Peyer's patch (tissue), 4 donors: ENCODE data around the gene MAZ.

ENCODE experiments used
- POLR2A ChIP-seq, 2 donors: fragments of 450-650 bp; IDR thresholded peaks; one replicate each; pipeline ENCODE4 v1.5.1; 2017; ENCODE audit warnings: antibody characterized with exemption in 2 of 2, mild to moderate bottlenecking in 2 of 2, moderate library complexity in 2 of 2
- TF ChIP-seq, protein P1 (sequence below), 6 experiments: fragments of 450-650 bp in 4 of 6; fragments of 200-600 bp in 2 of 6; sonication (generic) in 1 of 6; IDR thresholded peaks; one replicate each; pipeline ENCODE4 v1.5.1; 2017 to 2019; ENCODE audit warnings: antibody characterized with exemption in 6 of 6, mild to moderate bottlenecking in 3 of 6, moderate library complexity in 1 of 6

DNA sequence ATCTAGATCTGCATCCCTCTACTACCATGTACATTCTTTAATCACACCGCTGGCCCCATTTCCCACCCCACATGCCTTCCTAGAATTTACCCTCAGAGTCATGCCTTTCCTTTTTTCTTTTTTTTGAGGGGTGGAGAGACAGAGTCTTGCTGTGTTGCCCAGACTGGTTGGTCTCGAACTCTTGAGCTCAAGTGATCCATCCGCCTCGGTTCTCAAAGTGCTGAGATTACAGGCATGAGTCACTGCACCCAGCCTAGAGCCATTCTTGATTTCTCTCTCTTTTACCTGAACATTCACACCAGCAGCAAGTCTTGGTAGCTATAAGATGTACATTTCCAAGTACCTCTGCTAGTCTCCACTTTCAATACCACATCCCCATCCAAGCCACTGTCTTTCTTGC is 11.8 kb downstream of the MAZ start:
- TF ChIP-seq, protein P1, sequence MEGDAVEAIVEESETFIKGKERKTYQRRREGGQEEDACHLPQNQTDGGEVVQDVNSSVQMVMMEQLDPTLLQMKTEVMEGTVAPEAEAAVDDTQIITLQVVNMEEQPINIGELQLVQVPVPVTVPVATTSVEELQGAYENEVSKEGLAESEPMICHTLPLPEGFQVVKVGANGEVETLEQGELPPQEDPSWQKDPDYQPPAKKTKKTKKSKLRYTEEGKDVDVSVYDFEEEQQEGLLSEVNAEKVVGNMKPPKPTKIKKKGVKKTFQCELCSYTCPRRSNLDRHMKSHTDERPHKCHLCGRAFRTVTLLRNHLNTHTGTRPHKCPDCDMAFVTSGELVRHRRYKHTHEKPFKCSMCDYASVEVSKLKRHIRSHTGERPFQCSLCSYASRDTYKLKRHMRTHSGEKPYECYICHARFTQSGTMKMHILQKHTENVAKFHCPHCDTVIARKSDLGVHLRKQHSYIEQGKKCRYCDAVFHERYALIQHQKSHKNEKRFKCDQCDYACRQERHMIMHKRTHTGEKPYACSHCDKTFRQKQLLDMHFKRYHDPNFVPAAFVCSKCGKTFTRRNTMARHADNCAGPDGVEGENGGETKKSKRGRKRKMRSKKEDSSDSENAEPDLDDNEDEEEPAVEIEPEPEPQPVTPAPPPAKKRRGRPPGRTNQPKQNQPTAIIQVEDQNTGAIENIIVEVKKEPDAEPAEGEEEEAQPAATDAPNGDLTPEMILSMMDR (IDR thresholded peaks at IDR 0.05) = no peak
- no peak for TF ChIP-seq POLR2A (IDR thresholded peaks at IDR 0.05)
